Measurements from ENCODE around the gene DPP10. TPM values are rescaled to one million over a fixed set of nuclear protein-coding genes. Genes with fewer than 3 reads are reported as not detected.

Gene DPP10
- polyA plus RNA-seq, 3 donors: 9.0 to 15.6 (median 13.9) TPM

- DNase-seq (ENCODE audit: low read depth in 3 of 3, low spot score in 2 of 3): no peak
These were observed 347.5 kb downstream of the DPP10 start for GRCh38 chr2:114789989-114790388.

- no peak for DNase-seq (ENCODE audit: low read depth in 3 of 3, low spot score in 2 of 3)
These were observed 355.1 kb downstream of the DPP10 start for GRCh38 chr2:114797540-114797939.

GRCh38 chr2:114797942-114798341 lies 355.5 kb downstream of the DPP10 start:
- no peak for DNase-seq (ENCODE audit: low read depth in 3 of 3, low spot score in 2 of 3)

GRCh38 chr2:114800371-114800770 lies 357.9 kb downstream of the DPP10 start:
- no peak for DNase-seq (ENCODE audit: low read depth in 3 of 3, low spot score in 2 of 3)

GRCh38 chr2:114805195-114805594 lies 362.8 kb downstream of the DPP10 start:
- no peak for DNase-seq (ENCODE audit: low read depth in 3 of 3, low spot score in 2 of 3)

- no peak for DNase-seq (ENCODE audit: low read depth in 3 of 3, low spot score in 2 of 3)
These were observed 367.7 kb downstream of the DPP10 start for GRCh38 chr2:114810092-114810491.

- no peak for DNase-seq (ENCODE audit: low read depth in 3 of 3, low spot score in 2 of 3)
These were observed 369.8 kb downstream of the DPP10 start for GRCh38 chr2:114812261-114812660.

- DNase-seq (ENCODE audit: low read depth in 3 of 3, low spot score in 2 of 3): no peak
These were observed 371.9 kb downstream of the DPP10 start for GRCh38 chr2:114814355-114814754.

GRCh38 chr2:114821055-114821454 lies 378.6 kb downstream of the DPP10 start:
- no peak for DNase-seq (ENCODE audit: low read depth in 3 of 3, low spot score in 2 of 3)

GRCh38 chr2:114843963-114844362 lies 401.5 kb downstream of the DPP10 start:
- no peak for DNase-seq (ENCODE audit: low read depth in 3 of 3, low spot score in 2 of 3)

GRCh38 chr2:114857196-114857595 lies 414.8 kb downstream of the DPP10 start:
- DNase-seq (ENCODE audit: low read depth in 3 of 3, low spot score in 2 of 3): no peak

- no peak for DNase-seq (ENCODE audit: low read depth in 3 of 3, low spot score in 2 of 3)
These were observed 417.5 kb downstream of the DPP10 start for GRCh38 chr2:114859726-114860510.

GRCh38 chr2:114862243-114862642 lies 419.8 kb downstream of the DPP10 start:
- no peak for DNase-seq (ENCODE audit: low read depth in 3 of 3, low spot score in 2 of 3)

- no peak for DNase-seq (ENCODE audit: low read depth in 3 of 3, low spot score in 2 of 3)
These were observed 422.5 kb downstream of the DPP10 start for GRCh38 chr2:114864901-114865300.

- no peak for DNase-seq (ENCODE audit: low read depth in 3 of 3, low spot score in 2 of 3)
These were observed 437.6 kb downstream of the DPP10 start for GRCh38 chr2:114880046-114880445.

- no peak for DNase-seq (ENCODE audit: low read depth in 3 of 3, low spot score in 2 of 3)
These were observed 477.5 kb downstream of the DPP10 start for GRCh38 chr2:114919985-114920384.

GRCh38 chr2:114922076-114922475 lies 479.6 kb downstream of the DPP10 start:
- no peak for DNase-seq (ENCODE audit: low read depth in 3 of 3, low spot score in 2 of 3)

GRCh38 chr2:114925296-114926255 lies 483.1 kb downstream of the DPP10 start:
- no peak for DNase-seq (ENCODE audit: low read depth in 3 of 3, low spot score in 2 of 3)

- DNase-seq (ENCODE audit: low read depth in 3 of 3, low spot score in 2 of 3): no peak
These were observed 483.9 kb downstream of the DPP10 start for GRCh38 chr2:114926303-114926702.

- no peak for DNase-seq (ENCODE audit: low read depth in 3 of 3, low spot score in 2 of 3)
These were observed 486.8 kb downstream of the DPP10 start for GRCh38 chr2:114929225-114929624.

- no peak for DNase-seq (ENCODE audit: low read depth in 3 of 3, low spot score in 2 of 3)
These were observed 491.3 kb downstream of the DPP10 start for GRCh38 chr2:114933671-114934241.

Measured in right renal cortex interstitium (tissue), 3 donors.